ENCODE results near the gene PAOX. TPM values are rescaled to one million over a fixed set of nuclear protein-coding genes. Genes with fewer than 3 reads are reported as not detected.
"Not testable (repeated sequence)": the region's sequence is repeated elsewhere in the genome, so short reads cannot be mapped to it uniquely, and the experiment has no call there.

The PAOX gene
- total RNA-seq, 4 donors from 2014 or later, result 7.1 to 14.5 (median 9.6) TPM

GRCh38 chr10:133411523-133412380 lies 32.7 kb downstream of the PAOX start:
- 99 to 100% methylated on average over 2 to 6 of the region's 7 CpGs for WGBS, 2 donors (ENCODE audit: low coverage in 1 of 2)
- H3K9me3 ChIP-seq, result peaks cover 0 to 28% (median 0%) of the 10 kb centered on the region in 3 donors
- no peak overlapping the region for H3K4me3 ChIP-seq
- peaks cover 0 to 91% of the 10 kb centered on the region in 2 donors for H3K36me3 ChIP-seq
- H3K27ac ChIP-seq, result no peak overlapping the region
- H3K27me3 ChIP-seq, result no peaks in the 10 kb centered on the region
- no peaks in the 10 kb centered on the region for H3K4me1 ChIP-seq
- ATAC-seq, result no peak
- TF ChIP-seq POLR2A (IDR thresholded peaks at IDR 0.05) (no peak), EP300 (IDR thresholded peaks at IDR 0.05) (no peak), CTCF (IDR thresholded peaks at IDR 0.05) (no peak), POLR2AphosphoS5 (IDR thresholded peaks at IDR 0.05) (no peak)

DNA sequence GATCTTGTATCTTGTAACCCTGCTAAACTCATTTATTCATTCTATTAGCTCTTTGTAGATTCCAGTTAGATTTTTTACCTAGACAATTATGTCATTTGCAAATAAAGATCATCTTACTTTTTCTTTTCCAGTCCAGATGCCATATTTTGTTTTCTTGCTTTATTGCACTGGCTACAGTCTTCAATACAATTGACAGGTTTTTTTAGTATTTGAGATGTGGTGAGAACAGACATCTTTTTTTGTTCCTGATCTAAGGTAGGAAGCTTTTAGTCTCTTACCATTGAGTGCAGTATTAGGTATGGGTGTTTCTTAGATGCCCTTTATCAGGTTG lies 33.3 kb downstream of the PAOX start:
- peaks cover 0 to 85% of the 10 kb centered on the region in 2 donors for H3K36me3 ChIP-seq
- ATAC-seq, result no peak

GRCh38 chr10:133414401-133414800 lies 35.3 kb downstream of the PAOX start:
- no CpG with 5 or more reads among the region's 23 CpGs for WGBS, 2 donors (ENCODE audit: low coverage in 1 of 2)
- not testable (repeated sequence) for H3K27me3 ChIP-seq, ATAC-seq, H3K4me1 ChIP-seq, H3K27ac ChIP-seq, H3K4me3 ChIP-seq
- H3K9me3 ChIP-seq, result peaks cover 0 to 28% (median 0%) of the 10 kb centered on the region in 3 donors
- peaks cover 0 to 81% of the 10 kb centered on the region in 2 donors for H3K36me3 ChIP-seq

More for the DNA sequence above, 33.3 kb downstream of the PAOX start:
- H3K9me3 ChIP-seq, result peaks cover 0 to 28% (median 0%) of the 10 kb centered on the region in 3 donors
- H3K27me3 ChIP-seq, result no peaks in the 10 kb centered on the region
- H3K4me1 ChIP-seq, result no peaks in the 10 kb centered on the region
- TF ChIP-seq POLR2A (IDR thresholded peaks at IDR 0.05) (no peak), POLR2AphosphoS5 (IDR thresholded peaks at IDR 0.05) (no peak), CTCF (IDR thresholded peaks at IDR 0.05) (no peak), EP300 (IDR thresholded peaks at IDR 0.05) (no peak)
- no peak overlapping the region for H3K4me3 ChIP-seq
- H3K27ac ChIP-seq, result no peak overlapping the region

GRCh38 chr10:133415752-133416151 lies 36.7 kb downstream of the PAOX start:
- H3K4me1 ChIP-seq, result no peaks in the 10 kb centered on the region
- peaks cover 0 to 21% (median 0%) of the 10 kb centered on the region in 3 donors for H3K9me3 ChIP-seq
- H3K27ac ChIP-seq, result no peak overlapping the region
- H3K36me3 ChIP-seq, result peaks cover 0 to 81% of the 10 kb centered on the region in 2 donors
- 94 to 97% methylated on average over 7 to 21 of the region's 25 CpGs for WGBS, 2 donors (ENCODE audit: low coverage in 1 of 2)
- ATAC-seq, result no peak
- H3K27me3 ChIP-seq, result no peaks in the 10 kb centered on the region
- no peak for TF ChIP-seq POLR2A (IDR thresholded peaks at IDR 0.05)
- no peak for TF ChIP-seq EP300 (IDR thresholded peaks at IDR 0.05)
- TF ChIP-seq CTCF (IDR thresholded peaks at IDR 0.05), result no peak
- no peak for TF ChIP-seq POLR2AphosphoS5 (IDR thresholded peaks at IDR 0.05)
- no peak overlapping the region for H3K4me3 ChIP-seq

DNA sequence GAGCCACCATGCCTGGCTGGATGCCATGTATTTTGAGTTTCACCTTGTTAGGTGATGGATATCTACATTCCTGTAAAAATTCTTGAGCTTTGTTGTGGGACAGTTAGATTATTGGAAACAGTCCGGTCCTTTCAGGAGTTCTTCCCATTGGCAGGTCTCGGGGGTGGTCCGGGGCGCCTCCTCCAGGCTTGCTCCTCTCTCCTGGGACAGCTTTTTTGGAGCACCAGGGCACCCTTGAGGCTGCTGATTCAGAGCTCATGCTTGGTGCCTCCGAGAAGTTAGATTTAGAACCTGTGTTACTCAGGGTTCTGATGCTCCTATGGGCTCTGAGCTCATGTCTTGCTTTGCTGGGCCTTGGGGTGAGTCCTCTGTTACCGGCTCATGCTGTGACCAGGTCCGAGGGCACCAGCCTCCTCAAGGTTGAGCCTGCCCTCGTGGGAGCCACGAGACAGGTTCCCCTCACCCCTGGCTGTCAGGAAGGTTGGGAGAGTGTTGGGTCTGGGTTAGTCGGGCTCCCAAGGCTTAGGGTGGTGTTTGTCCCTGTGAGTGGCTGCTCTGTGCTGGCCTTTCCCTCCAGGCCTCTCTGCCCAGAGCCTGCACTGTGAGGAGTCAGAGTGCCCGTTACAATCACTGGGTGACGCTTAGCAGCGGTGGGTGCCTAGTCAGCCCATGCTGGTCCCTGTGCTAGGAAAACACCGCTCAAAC lies 39.4 kb downstream of the PAOX start:
- Histone ChIP-seq H3K36me3 (peaks cover 0 to 61% of the 10 kb centered on the region in 2 donors), H3K27me3 (peaks cover 16% of the 10 kb centered on the region), H3K4me3 (no peak overlapping the region), H3K27ac (no peak overlapping the region), H3K9me3 (no peaks in the 10 kb centered on the region), H3K4me1 (peaks cover 0 to 7% (median 0%) of the 10 kb centered on the region in 3 donors)
- WGBS, 2 donors (ENCODE audit: low coverage in 1 of 2), result 60 to 95% methylated on average over 1 to 5 of the region's 14 CpGs
- no peak for TF ChIP-seq EP300 (IDR thresholded peaks at IDR 0.05)
- ATAC-seq, result no peak
